Astrocyte (in vitro differentiated cells and primary cell): Measurements from ENCODE around the gene SCYL1. TPM values are rescaled to one million over a fixed set of nuclear protein-coding genes. Genes with fewer than 3 reads are reported as not detected.

Experiments
- DNase-seq: peaks from one replicate; pipeline ENCODE4 v3.0.0-alpha.2; 2010; ENCODE audit warnings: low read depth
- FAIRE-seq: peaks from 2 replicates; lab custom pipeline; 2011; peaks lifted over from hg19 to GRCh38; lab: Jason Lieb, UNC
- H2AFZ ChIP-seq: 2 replicates; pipeline ENCODE4 v1.6.0; 2012; ENCODE audit warnings: low read depth, low read length, inconsistent platforms
- H3K27ac ChIP-seq: 2 replicates; pipeline ENCODE4 v1.5.1; 2011; ENCODE audit warnings: low read depth, low read length, inconsistent platforms
- H3K27me3 ChIP-seq: 2 replicates; pipeline ENCODE4 v1.6.0; 2011; ENCODE audit warnings: low read length, inconsistent platforms; ENCODE audit not compliant: insufficient read depth
- H3K36me3 ChIP-seq: 2 replicates; pipeline ENCODE4 v1.5.1; 2011; ENCODE audit warnings: low read length, inconsistent platforms; ENCODE audit not compliant: insufficient read depth
- H3K4me1 ChIP-seq: 2 replicates; pipeline ENCODE4 v1.5.1; 2011; ENCODE audit warnings: low read length, inconsistent platforms; ENCODE audit not compliant: insufficient read depth
- H3K4me2 ChIP-seq: 2 replicates; pipeline ENCODE4 v1.6.0; 2012; ENCODE audit warnings: low read length, inconsistent platforms
- H3K4me3 ChIP-seq: 2 replicates; pipeline ENCODE4 v1.5.1; 2011; ENCODE audit warnings: low read depth, mild to moderate bottlenecking, low read length, inconsistent platforms; ENCODE audit not compliant: insufficient read depth
- H3K79me2 ChIP-seq: 2 replicates; pipeline ENCODE4 v1.6.0; 2012; ENCODE audit warnings: mild to moderate bottlenecking, low read length, inconsistent platforms; ENCODE audit not compliant: insufficient read depth
- H3K9ac ChIP-seq: 2 replicates; pipeline ENCODE4 v1.6.0; 2012; ENCODE audit warnings: mild to moderate bottlenecking, low read length, inconsistent platforms
- H3K9me3 ChIP-seq: 2 replicates; pipeline ENCODE4 v1.5.1; 2012; ENCODE audit warnings: low read depth, mild to moderate bottlenecking, low read length, inconsistent platforms; ENCODE audit not compliant: insufficient read depth
- H4K20me1 ChIP-seq: 2 replicates; pipeline ENCODE4 v1.6.0; 2012; ENCODE audit warnings: low read length, inconsistent platforms; ENCODE audit not compliant: insufficient read depth
- H3K27ac Mint-ChIP-seq: one replicate; pipeline ENCODE4 v1.8.0; 2021; ENCODE audit warnings: mild to moderate bottlenecking, mixed read lengths; ENCODE audit not compliant: unreplicated experiment
- H3K27me3 Mint-ChIP-seq: one replicate; pipeline ENCODE4 v1.8.0; 2021; ENCODE audit warnings: low read depth, mixed read lengths; ENCODE audit not compliant: unreplicated experiment
- H3K36me3 Mint-ChIP-seq: one replicate; pipeline ENCODE4 v1.8.0; 2021; ENCODE audit warnings: low read depth, mixed read lengths; ENCODE audit not compliant: unreplicated experiment
- H3K4me1 Mint-ChIP-seq: one replicate; pipeline ENCODE4 v1.8.0; 2021; ENCODE audit warnings: low read depth, mixed read lengths; ENCODE audit not compliant: unreplicated experiment
- H3K4me3 Mint-ChIP-seq: one replicate; pipeline ENCODE4 v1.8.0; 2021; ENCODE audit warnings: mild to moderate bottlenecking, moderate library complexity, mixed read lengths; ENCODE audit not compliant: unreplicated experiment
- H3K9me3 Mint-ChIP-seq: one replicate; pipeline ENCODE4 v1.8.0; 2021; ENCODE audit warnings: mild to moderate bottlenecking, mixed read lengths; ENCODE audit not compliant: unreplicated experiment
- EZH2 ChIP-seq: IDR thresholded peaks from 2 replicates; pipeline ENCODE4 v1.6.1; 2012; ENCODE audit warnings: mild to moderate bottlenecking, low read length, inconsistent platforms; ENCODE audit not compliant: insufficient read depth
- total RNA-seq: library from RNA; stranded (reverse); gene quantifications from 2 replicates; pipeline ENCODE4 v1.2.1, GENCODE V29; 2021
- TF ChIP-seq, protein P1 (sequence below): IDR thresholded peaks from 2 replicates; pipeline ENCODE4 v1.5.1; 2011; ENCODE audit warnings: low read depth, mild to moderate bottlenecking, inconsistent platforms, low read length, moderate library complexity; ENCODE audit not compliant: insufficient read depth

The SCYL1 gene
- total RNA-seq, 1 donor from 2014 or later, result 106 TPM

DNA sequence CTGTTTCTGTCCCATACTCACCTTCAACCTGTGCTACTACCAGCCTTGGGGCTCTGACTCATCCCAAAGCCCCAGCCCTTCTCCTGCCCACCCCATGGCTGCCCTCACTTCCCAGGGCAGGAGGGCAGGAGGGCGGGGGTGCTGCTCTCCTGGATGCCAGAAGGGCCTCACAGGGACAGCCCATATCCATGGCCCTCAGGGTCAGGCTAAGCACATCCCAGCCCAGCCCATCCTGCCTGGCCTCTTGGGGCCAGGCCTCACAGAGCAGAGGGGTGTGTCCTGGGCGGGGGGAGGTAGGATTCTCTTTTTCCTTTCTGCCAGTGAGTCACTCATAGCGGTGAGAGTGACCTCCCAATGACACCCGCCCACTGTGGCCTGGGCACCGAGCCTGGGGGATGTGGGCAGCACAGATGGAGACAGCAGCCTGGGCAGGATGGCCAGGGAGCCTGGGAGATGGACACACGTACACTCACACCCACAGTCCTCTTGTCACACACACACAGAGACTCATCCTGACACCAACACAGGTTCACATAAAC, 30.9 kb downstream of the SCYL1 start:
- H2AFZ ChIP-seq, result no peak overlapping the region
- peak overlapping the region; percentile 94 for H3K4me2 ChIP-seq
- peaks cover 8% of the 10 kb centered on the region for H3K36me3 ChIP-seq
- peaks cover 8% of the 10 kb centered on the region for H3K36me3 Mint-ChIP-seq
- TF ChIP-seq, protein P1, sequence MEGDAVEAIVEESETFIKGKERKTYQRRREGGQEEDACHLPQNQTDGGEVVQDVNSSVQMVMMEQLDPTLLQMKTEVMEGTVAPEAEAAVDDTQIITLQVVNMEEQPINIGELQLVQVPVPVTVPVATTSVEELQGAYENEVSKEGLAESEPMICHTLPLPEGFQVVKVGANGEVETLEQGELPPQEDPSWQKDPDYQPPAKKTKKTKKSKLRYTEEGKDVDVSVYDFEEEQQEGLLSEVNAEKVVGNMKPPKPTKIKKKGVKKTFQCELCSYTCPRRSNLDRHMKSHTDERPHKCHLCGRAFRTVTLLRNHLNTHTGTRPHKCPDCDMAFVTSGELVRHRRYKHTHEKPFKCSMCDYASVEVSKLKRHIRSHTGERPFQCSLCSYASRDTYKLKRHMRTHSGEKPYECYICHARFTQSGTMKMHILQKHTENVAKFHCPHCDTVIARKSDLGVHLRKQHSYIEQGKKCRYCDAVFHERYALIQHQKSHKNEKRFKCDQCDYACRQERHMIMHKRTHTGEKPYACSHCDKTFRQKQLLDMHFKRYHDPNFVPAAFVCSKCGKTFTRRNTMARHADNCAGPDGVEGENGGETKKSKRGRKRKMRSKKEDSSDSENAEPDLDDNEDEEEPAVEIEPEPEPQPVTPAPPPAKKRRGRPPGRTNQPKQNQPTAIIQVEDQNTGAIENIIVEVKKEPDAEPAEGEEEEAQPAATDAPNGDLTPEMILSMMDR, result no peak
- no peak for TF ChIP-seq EZH2
- H3K27me3 ChIP-seq, result no peaks in the 10 kb centered on the region
- H3K4me1 ChIP-seq, result peaks cover 61% of the 10 kb centered on the region
- H3K27ac Mint-ChIP-seq, result no peak overlapping the region
- FAIRE-seq, result no peak
- peaks cover 21% of the 10 kb centered on the region for H3K27me3 Mint-ChIP-seq
- peak overlapping the region; percentile 71 for H3K4me3 Mint-ChIP-seq
- peaks cover 48% of the 10 kb centered on the region for H4K20me1 ChIP-seq
- peak overlapping the region; percentile 32 for H3K9ac ChIP-seq
- peaks cover 30% of the 10 kb centered on the region for H3K4me1 Mint-ChIP-seq
- DNase-seq, result peak; percentile 83
- H3K9me3 Mint-ChIP-seq, result peaks cover 3% of the 10 kb centered on the region
- H3K27ac ChIP-seq, result peak overlapping the region; percentile 11
- H3K9me3 ChIP-seq, result no peaks in the 10 kb centered on the region
- peaks cover 37% of the 10 kb centered on the region for H3K79me2 ChIP-seq
- H3K4me3 ChIP-seq, result peak overlapping the region; percentile 58

DNA sequence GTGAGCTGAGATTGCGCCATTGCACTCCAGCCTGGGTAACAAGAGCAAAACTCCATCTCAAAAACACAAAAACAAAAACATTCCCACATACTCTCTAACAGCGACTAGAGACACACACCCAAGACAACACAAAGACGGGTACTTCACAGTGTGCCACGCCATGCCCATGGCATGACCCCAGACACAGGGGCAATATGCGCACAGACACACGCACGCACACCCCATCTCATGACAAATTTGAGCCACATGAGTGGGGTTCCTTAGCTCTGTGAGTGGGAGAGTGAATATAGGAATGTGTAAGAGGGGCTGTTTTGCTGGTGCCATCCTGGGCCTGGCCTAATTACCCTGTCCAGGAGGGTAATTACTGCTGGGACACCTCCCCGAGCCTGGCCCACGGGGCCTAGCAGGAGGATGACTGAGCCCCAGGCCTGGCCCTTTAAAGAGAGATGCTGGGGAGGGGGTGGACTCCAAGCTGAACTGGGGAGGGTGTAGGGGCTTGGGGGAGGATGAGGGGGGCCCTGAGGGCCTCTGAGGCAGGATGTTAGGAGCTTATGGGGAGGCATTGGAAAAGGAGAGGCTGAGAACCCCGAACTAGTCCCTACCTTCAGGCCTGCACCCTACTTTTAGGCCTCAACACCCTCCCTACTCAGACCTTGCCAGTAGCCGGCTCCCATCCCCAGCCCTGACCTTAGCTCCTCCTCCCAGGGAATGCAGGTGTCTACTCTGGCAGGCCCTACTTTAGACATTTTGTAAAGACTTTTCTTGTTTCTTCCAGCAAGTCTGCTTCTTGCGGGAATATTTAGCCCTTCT, 31.8 kb downstream of the SCYL1 start:
- no peak for TF ChIP-seq EZH2
- TF ChIP-seq, protein P1, result no peak
- Histone ChIP-seq H3K4me1 (peaks cover 67% of the 10 kb centered on the region), H3K4me3 (peak overlapping the region; percentile 58), H3K9ac (peak overlapping the region; percentile 84), H3K79me2 (peaks cover 37% of the 10 kb centered on the region), H3K36me3 (peaks cover 5% of the 10 kb centered on the region), H2AFZ (no peak overlapping the region), H3K4me2 (peak overlapping the region; percentile 94), H3K9me3 (no peaks in the 10 kb centered on the region), H4K20me1 (peaks cover 39% of the 10 kb centered on the region), H3K27ac (peak overlapping the region; percentile 55), H3K27me3 (no peaks in the 10 kb centered on the region)
- Mint-ChIP-seq H3K27ac (peak overlapping the region; percentile 90), H3K4me1 (peaks cover 29% of the 10 kb centered on the region), H3K9me3 (peaks cover 1% of the 10 kb centered on the region), H3K4me3 (peak overlapping the region; percentile 83), H3K36me3 (peaks cover 7% of the 10 kb centered on the region), H3K27me3 (peaks cover 16% of the 10 kb centered on the region)
- DNase-seq (no peak), FAIRE-seq (no peak)
